Right lobe of liver (tissue), 6 donors: ENCODE results near the gene SPEM3. TPM values are rescaled to one million over a fixed set of nuclear protein-coding genes. Genes with fewer than 3 reads are reported as not detected.

Source experiments
- ATAC-seq, 4 donors: fragments of 200-7000 bp; cut with Tn5 transposase; one replicate each; pipeline ENCODE4 v1.9.1; 2020; ENCODE audit warnings: mild to moderate bottlenecking in 4 of 4, moderate library complexity in 4 of 4
- DNase-seq, 3 donors: peaks; one replicate each; pipeline ENCODE4 v3.0.0-alpha.2; 2020
- H3K27ac ChIP-seq, 3 donors: fragments of 200-600 bp; one replicate each; pipeline ENCODE4 v1.8.0; 2022
- H3K27me3 ChIP-seq, 2 donors: fragments of 200-600 bp; one replicate each; pipeline ENCODE4 v1.8.0; 2022
- H3K36me3 ChIP-seq, 4 donors: fragments of 200-600 bp; sonication (generic) in 1 of 4; one replicate each; pipeline versions ENCODE4 v1.5.1 to v1.8.0; 2017 to 2022; ENCODE audit warnings: control low read depth in 1 of 4
- H3K4me1 ChIP-seq, 4 donors: fragments of 200-600 bp; sonication (generic) in 1 of 4; one replicate each; pipeline versions ENCODE4 v1.5.1 to v1.8.0; 2017 to 2022; ENCODE audit warnings: control low read depth in 1 of 4
- H3K4me3 ChIP-seq, 3 donors: fragments of 200-600 bp; one replicate each; pipeline ENCODE4 v1.8.0; 2022
- H3K9me3 ChIP-seq, 4 donors: fragments of 200-600 bp; sonication (generic) in 1 of 4; one replicate each; pipeline versions ENCODE4 v1.5.1 to v1.8.0; 2017 to 2022; ENCODE audit warnings: control low read depth in 1 of 4
- CTCF ChIP-seq, 4 donors: fragments of 200-600 bp in 3 of 4; fragments of 450-650 bp in 1 of 4; IDR thresholded peaks; one replicate each; pipeline versions ENCODE4 v1.5.1 to v1.8.0; 2016 to 2022; ENCODE audit warnings: antibody characterized with exemption in 4 of 4, mild to moderate bottlenecking in 2 of 4
- POLR2A ChIP-seq: fragments of 450-650 bp; IDR thresholded peaks from one replicate; pipeline ENCODE4 v1.6.1; 2017; ENCODE audit warnings: antibody characterized with exemption, mild to moderate bottlenecking
- WGBS: methylation state at CpG from one replicate; pipeline ENCODE4 v1.1.6; 2018; ENCODE audit warnings: low coverage, low lambda C conversion rate; ENCODE audit not compliant: insufficient coverage; ENCODE audit errors: missing lambda C conversion rate; 5-methylcytosine and 5-hydroxymethylcytosine counted together
- intact Hi-C, 2 donors: fragments of 100-400 bp; cut with DNase I; formaldehyde crosslinking; loops; one replicate each; pipeline versions ENCODE4 v1.11.2 to v1.14.1; 2022
- total RNA-seq, 6 experiments: library from RNA; depleted of rRNA in 2 of 6; stranded (reverse); fragments of >200 nt in 2 of 6; fragmentation: NEBNext Ultra II Directional in 3 of 6; extraction: Animal tissue kit (Norgen Biotek cat#: 25700) in 3 of 6; gene quantifications; one replicate each; pipeline versions ENCODE4 v1.1.0 to v1.2.4, GENCODE V29; 2016 to 2023
- donor health status: DM: no; HTN: yes; CAD: no.
- donor health status: DM: no; HTN: no; CAD: no.
- donor health status: DM: no; HTN: no; CAD: no.
- donor health status: DM: no; HTN: yes; CAD: no.
- donor health status: DM: no; HTN: yes; CAD: no.

The SPEM3 gene
- total RNA-seq, 6 experiments from 2014 or later: not detected

GRCh38 chr17:7393613-7394451, 34.8 kb upstream of the SPEM3 start:
- DNase-seq: peak in 1 of 3 donors; percentile 59
- intact Hi-C loops: no loop called here
- no peaks in the 10 kb centered on the region for H3K27me3 ChIP-seq
- peak overlapping the region; percentile 84 to 95 (median 92) for H3K27ac ChIP-seq
- TF ChIP-seq POLR2A (no peak), CTCF (IDR thresholded peaks at IDR 0.05) (no peak)
- peaks cover 0 to 6% (median 0%) of the 10 kb centered on the region in 4 donors for H3K4me1 ChIP-seq
- peak overlapping the region; percentile 60 to 84 (median 63) for H3K4me3 ChIP-seq
- H3K36me3 ChIP-seq: peaks cover 0 to 7% (median 0%) of the 10 kb centered on the region in 4 donors
- ATAC-seq: peak; percentile 6 to 19 (median 13)
- H3K9me3 ChIP-seq: no peaks in the 10 kb centered on the region
- WGBS: 23% methylated on average over 18 of the region's 48 CpGs

GRCh38 chr17:7394452-7395191, 34.0 kb upstream of the SPEM3 start, which contains the start of gene PLSCR3:
Gene PLSCR3 (minus strand): TSS chr17:7394525. CDS start chr17:7394110, 415 bp downstream.
- intact Hi-C loops: no loop called here

DNA sequence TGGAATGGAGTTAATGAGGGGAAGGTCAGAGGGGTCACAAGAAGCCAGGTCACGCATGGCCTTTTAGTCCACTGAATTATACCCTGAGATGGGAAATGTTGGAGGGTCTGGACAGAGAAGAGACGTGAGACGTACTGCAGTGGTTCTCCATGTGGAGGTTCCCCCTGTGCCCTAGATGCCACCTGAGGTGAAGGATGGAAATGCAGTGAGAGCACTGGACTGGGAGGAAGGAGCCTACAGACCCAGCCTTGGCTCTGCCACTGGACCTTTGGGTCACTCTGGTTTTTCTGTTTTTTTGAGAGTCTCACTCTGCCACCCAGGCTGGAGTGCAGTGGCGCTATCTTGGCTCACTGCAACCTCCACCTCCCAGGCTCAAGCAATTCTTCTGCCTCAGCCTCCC, 32.5 kb upstream of the SPEM3 start:
- TF ChIP-seq CTCF (IDR thresholded peaks at IDR 0.05) (no peak), POLR2A (no peak)
- H3K4me3 ChIP-seq: no peak overlapping the region
- DNase-seq: peak in 1 of 3 donors; percentile 14
- no peaks in the 10 kb centered on the region for H3K27me3 ChIP-seq
- WGBS: 100% methylated on average over 1 of the region's 4 CpGs
- H3K9me3 ChIP-seq: no peaks in the 10 kb centered on the region
- H3K4me1 ChIP-seq: peaks cover 0 to 6% (median 0%) of the 10 kb centered on the region in 4 donors
- intact Hi-C loops: no loop called here
- no peak for ATAC-seq
- no peak overlapping the region for H3K27ac ChIP-seq
- no peaks in the 10 kb centered on the region for H3K36me3 ChIP-seq

More at GRCh38 chr17:7394452-7395191, 34.0 kb upstream of the SPEM3 start, which contains the start of gene PLSCR3:
- Histone ChIP-seq H3K4me3 (peak within 1 kb of the TSS; percentile 60 to 84 (median 63)), H3K27me3 (no peaks in the 10 kb centered on the region), H3K4me1 (peaks cover 0 to 6% (median 0%) of the 10 kb centered on the region in 4 donors), H3K27ac (peak within 1 kb of the TSS; percentile 84 to 95 (median 92)), H3K36me3 (peaks cover 0 to 2% (median 0%) of the 10 kb centered on the region in 4 donors), H3K9me3 (no peaks in the 10 kb centered on the region)
- ATAC-seq: peak; percentile 86 to 96 (median 93)
- 1% methylated on average over 17 of the region's 71 CpGs for WGBS
- peak; percentile 92 to 95 (median 94) for DNase-seq
- TF ChIP-seq CTCF (IDR thresholded peaks at IDR 0.05): peak; percentile 17 to 36 (median 30)
- peak; percentile 90 for TF ChIP-seq POLR2A

GRCh38 chr17:7398612-7399011, 30.0 kb upstream of the SPEM3 start:
- Histone ChIP-seq H3K9me3 (no peaks in the 10 kb centered on the region), H3K36me3 (no peaks in the 10 kb centered on the region), H3K27me3 (no peaks in the 10 kb centered on the region), H3K4me3 (no peak overlapping the region), H3K27ac (no peak overlapping the region), H3K4me1 (peaks cover 0 to 16% (median 3%) of the 10 kb centered on the region in 4 donors)
- 74% methylated on average over 2 of the region's 2 CpGs for WGBS
- ATAC-seq (no peak), DNase-seq (no peak)
- TF ChIP-seq CTCF (IDR thresholded peaks at IDR 0.05): no peak
- TF ChIP-seq POLR2A: no peak
- intact Hi-C loops: no loop called here
